ENCODE data around the gene STBD1. TPM values are rescaled to one million over a fixed set of nuclear protein-coding genes. Genes with fewer than 3 reads are reported as not detected.
A peak's percentile ranks its signal among the peaks of the same experiment; 100 is the strongest.
"Not testable (repeated sequence)": the region's sequence is repeated elsewhere in the genome, so short reads cannot be mapped to it uniquely, and the experiment has no call there.

Gene STBD1
- 5.1 TPM for polyA plus RNA-seq (2013, experiment 1 of 2; ENCODE audit: insufficient read length)
- 4.3 TPM for polyA plus RNA-seq (2013, experiment 2 of 2; ENCODE audit: insufficient read length)

DNA sequence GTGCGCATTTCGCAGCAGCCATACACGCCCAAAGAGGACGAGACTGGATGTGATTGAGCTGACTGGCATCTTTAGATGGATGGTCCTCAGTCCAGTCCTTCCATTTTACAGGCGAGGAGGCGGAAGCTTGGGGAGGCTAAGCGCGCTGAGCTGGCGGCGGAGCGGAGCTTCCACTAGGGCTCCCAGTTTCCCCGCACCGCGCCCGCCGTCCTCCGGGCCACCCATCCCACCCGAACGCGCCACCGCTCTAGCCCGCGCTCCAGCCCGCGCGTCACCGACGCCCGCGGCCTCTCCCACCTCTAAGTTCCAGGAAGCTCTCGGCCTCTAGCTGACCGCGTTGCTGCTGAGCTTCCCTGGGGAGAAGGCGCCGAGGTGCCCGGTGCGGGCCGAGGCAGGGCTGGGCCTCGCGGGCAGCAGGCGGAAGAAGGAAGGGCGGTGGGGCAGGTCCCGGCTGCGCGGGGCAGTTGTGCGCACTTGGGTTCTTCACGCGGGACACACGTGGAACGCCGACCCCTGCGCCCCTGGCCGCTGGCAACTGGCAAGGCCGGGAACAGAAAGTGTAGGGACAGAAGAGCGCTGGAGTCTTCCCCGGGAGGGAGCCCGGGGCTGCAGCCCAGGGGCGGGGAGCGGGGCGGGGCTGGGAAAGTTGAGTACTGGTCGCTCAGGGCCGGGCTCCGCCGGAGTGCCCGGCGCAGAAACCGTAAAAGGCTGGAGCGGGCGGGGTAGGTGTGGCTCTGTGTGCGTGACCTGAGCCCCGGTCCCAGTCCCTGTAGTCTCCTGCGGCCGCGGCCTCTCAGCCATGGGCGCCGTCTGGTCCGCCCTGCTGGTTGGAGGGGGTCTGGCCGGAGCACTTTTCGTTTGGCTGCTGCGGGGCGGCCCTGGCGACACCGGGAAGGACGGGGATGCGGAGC is at the start of gene STBD1:
STBD1 (plus strand) TSS at position 763 of the 911 bp plus-strand sequence; CDS start at position 800, 37 bp downstream.
- peak; percentile 64 for DNase-seq

DNA sequence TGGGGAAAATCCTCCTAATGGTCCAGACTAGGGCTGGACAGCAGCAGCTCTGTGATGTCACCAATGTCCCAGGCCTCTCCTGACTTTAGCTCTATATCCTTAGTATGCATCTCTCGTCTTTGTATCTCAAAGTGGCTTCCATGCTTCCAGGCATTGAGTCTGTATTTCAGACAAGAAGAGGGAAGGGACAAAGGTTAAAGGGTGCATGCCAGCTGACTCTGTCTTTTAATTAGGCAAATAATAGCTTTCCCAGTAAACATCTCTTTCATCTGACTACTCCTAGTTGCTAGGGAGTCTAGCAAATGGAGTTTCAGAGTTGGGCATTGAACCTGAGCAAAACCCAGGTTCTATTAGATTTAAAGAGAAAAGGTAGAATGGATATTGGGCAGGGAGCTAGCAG is 49.6 kb upstream of the STBD1 start:
- no peak for DNase-seq

DNA sequence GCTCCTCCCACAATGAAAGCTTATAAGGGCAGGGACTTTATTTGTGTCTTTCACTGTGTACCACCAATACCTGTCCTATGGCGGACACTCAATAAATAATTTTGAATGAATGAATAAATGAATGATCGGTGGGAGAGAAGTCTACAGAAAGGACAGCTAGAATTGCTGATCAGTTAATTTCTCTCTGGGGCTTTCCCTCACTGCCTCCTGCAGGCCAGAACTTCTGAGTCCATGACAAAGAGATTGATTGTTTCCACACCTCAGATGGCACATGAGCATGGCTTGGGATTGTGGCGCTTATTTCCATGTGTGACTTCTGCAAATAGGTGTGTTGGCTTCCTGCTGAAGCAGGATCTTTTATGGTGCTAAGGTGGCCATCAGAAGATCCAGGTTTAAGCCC is 48.7 kb upstream of the STBD1 start:
- no peak for DNase-seq

DNA sequence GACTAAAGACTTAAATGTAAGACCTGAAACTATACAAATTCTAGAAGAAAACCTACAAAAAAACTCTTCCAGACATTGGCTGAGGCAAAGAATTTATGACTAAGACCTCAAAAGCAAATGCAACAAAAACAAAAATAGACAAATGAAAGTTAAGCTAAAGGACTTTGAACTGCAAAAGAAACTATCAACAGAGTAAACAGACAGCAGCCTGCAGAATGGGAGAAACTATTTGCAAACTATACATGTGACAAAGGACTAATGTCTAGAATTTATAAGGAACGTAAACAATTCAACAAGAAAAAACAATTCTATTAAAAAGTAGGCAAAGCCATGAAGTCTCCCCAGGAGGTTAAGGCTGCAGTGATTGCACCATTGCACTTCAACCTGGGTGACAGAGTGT is 46.0 kb upstream of the STBD1 start:
- no peak for DNase-seq

DNA sequence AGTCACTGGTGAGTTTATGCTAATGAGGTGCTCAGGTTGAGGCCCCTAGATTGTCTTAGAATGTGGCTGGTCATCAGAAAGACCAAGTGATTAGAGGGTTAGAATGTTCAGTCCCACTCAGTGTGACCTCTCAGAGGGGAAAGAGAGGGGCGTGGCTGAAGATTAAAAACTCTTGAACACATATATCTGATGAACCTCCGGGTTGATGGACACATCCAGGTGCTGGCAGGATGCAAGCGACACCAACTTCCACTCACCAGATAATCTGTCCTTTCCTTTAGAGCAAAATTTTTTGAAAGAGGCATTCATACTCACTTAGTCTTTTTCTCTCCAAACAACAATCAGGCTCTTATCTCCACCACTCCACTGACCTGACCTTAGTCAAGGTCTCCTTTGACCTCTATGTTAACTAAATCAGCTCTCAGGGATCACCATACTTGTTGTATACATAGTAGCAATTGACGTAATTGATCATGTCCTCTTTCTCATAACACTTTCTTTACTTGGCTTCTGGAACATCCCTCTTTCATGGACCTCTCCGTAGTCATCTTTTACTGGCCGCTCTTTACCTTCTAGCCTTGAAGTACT is 40.8 kb upstream of the STBD1 start:
- DNase-seq, result no peak

DNA sequence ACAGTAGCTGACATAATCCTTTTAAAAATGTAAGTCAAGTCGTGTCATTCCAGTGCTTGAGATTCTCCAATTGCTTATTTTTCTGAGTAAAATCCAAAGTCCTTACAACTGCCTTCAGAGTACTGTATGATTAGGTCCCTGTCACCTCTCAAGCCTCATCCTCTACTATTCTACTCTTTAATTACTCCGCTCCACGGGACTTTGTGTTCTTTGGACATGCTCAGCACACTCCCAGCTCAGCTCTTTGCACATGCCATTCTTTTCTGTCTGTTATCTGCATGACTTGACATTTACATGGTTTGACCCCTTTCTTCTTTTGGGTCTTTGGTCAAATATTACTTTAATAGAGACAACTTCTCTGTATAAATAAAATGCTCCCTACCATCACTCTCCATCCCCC is 39.9 kb upstream of the STBD1 start:
- no peak for DNase-seq

DNA sequence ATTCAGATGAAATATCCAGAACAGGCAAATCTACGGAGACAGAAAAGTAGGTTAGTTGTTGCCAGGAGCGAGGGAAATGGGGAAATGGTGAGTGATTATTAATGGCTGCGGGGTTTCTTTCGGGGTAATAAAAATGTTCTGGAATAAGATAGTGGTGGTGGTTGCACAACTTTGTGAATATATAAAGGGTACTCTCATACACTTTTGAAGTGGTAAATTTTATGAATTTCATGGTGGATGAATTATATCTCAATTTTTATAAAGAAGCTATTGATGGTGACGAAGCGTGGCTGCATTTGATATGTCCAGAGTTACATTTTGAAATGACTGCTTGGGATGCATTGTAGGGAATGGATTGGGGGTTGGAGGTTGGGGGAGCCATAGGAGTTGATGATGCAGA is 38.7 kb upstream of the STBD1 start:
- no peak for DNase-seq

DNA sequence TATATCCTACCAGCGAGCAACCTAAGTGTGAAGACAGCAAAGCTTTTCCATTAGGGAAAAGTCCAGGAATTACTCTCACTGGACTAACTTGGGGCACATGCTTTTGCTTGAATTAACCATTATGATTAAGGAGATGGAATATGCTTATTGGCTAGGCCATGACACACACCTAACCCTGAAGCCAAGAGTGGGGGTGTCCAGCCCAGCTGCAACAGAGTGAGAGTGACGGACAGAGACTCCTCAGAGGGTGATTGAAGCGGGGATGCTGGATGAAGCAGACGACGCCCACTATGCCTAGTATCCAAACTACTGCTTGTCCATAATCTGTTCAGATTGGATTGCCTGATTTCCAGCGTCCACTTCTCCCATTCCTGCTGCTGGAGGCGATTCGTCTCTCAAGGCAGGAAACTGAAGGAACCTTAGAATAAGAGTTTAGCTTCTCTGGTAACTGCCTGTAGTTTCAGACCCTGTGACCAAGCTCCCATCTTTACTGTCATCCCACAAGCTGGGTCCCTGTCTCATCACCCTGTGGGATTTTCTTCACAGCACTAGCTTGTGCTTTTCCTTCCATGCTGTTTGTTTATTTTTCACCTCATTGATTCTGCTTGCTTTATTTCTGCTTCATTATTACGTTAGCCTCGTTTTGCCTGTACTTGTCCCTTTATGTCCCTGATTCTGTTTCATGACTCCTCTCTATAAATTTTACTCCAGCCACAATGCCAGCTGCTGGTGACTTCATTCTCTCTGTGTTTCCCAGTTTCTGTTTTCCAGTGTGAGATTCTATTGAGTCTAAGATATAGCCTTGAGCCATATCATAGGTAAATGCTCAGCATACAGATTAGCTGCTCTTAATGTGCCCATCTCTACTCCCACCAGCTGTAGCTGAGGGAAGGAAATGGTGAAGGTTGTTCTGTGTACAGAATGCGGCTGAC is 36.0 kb upstream of the STBD1 start:
- no peak for DNase-seq

DNA sequence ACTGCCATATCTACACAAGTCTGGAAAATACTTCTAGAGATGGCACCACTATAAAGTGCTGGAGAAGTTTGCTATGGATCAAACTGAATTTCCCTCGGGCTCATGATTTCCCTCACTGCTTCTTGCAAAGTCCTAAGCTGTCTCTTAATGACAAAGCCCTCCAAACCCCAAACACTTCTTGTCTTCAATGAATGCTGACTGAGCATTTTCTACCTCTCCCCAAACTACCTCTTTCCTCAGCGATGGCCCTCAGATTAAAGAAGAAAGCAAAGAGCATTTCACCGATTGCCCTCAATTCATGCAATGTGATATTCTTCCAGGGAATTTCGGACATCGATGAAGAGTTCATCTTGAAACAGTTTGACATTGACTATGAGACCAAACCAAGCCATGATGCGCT is 35.3 kb upstream of the STBD1 start:
- DNase-seq, result no peak

DNA sequence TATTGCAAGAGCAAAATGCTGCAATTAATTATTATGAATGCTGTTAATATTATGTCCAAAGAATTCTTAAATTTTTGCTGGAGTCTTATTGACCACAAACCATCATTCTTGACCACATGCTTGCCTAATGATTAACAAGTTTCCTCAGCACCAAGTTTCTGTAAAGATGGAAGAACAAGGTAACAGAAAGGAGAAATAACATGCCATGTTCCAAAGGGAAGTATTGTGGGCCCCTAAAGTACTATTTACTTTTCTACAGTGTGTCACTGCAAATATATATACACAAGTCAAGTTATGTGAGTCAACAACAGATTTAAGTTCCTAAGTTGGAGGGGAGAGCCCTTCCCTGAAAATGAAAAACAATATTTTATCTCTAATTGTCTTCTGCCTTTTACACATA is 34.5 kb upstream of the STBD1 start:
- no peak for DNase-seq

DNA sequence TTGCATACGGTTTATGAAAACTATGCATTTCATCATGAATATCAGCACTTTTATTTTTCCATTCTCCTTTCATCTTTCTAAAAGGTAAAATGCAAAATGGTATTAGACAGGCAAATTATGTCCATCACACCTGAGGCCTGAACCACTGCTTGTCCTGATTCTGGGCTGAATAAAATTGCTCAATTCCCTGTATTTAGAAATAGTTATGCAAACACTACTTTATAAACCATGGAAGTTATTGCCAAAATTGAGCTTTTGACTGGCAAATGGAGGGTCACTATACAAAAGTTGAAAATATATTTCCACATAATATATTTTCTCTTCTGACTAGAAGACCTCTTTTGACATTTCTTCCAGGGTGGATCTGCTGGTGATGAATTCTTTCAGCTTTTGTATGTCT is 34.0 kb upstream of the STBD1 start:
- no peak for DNase-seq

DNA sequence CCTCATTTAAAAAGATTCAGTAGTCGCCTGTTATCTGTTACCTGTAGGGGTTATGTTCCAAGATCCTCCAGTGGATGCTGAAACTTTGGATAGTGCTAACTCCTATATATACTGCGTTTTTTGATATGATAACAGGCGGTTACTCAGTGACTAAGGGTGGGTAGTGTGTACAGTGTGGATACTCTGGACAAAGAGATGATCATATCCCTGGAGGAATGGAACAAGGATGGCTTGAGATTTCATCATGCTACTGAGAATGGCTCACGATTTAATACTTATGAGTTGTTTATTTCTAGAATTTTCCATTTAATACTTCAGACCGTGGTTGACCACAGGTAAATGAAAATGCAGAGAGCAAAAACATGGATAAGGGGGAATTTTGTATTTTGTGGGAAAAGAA is 33.5 kb upstream of the STBD1 start:
- DNase-seq, result no peak

DNA sequence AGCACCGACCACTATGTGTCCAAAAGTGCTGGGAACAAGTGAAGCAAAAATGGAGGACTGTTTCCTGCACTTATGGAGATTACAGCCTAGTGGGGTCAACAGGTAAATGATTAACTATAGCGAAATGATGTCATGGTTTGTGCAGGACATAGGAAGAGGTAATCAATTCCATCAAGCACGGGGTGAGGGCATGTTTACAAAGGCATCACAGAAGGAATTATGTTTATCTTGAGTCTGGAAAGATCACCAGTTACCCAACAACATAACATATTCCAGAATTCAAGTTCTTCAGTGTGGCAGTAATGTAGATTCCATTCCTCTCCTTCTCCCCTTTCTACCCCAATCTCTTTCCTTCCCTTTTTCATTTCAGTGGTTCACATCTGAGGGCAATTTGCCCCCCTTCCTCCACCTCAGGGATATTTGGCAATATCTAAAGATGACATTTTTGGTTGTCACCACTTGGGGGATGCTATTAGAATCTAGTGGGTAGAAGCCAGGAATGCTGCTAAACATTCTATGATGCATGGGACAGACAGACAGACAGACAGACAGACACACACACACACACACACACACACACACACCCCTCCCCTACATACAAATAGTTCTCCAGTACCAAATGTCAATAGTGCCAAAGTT is 30.9 kb upstream of the STBD1 start:
- DNase-seq, result no peak

DNA sequence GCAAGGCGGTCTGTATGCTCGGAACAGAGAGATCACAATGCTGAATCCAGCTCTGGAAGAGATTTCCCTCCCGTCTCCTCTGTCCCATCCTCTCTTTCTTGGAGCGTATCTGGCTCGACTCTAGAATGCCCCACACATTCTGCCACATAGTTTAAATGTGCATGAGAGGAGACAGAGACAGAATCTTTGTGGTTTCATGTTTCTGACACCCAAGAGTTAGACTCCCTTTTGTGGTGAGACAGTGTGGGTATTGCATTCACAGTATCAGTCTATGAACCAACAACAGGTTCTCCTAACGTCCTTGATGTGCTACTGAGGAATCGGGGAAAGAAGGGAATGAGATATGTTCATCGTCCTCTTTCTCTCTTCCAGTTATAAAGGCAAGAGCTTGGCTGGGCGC is 29.7 kb upstream of the STBD1 start:
- no peak for DNase-seq

DNA sequence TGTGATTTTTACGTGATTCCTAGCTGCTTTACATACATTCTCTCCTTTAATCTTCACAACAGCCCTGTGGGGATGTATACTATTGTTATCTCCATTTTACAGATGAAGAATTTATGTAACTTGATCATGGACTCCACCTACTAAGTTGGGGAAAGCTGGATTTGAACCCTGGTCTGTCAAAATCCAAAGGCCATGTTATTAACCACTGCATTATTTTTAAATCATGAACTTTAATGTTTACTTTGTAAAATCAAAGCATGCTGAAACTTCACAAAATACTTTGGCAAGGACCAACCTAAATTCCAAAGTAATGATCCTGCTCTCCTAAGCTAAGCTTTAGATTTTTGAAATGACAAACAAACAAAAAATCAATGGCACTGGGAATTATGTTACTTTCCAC is 28.9 kb upstream of the STBD1 start:
- no peak for DNase-seq

DNA sequence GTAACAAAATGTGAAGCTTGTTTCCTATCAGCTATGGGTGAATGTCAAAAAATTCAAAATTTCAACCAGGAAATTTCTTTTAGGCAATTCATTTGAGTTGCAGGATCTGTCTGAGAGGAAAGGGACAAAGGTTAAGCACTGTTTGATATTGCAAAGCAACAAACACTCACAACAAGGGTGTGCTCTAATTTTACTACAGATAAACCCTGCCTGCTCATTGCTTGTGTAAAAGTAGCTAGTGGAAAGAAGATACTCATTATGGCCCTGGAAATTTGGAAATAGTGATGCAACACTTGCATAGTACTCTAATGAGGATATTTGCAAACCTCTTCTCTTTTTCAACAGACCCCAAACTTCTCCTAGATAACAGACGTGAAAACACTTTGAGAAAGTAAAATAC is 27.9 kb upstream of the STBD1 start:
- no peak for DNase-seq

DNA sequence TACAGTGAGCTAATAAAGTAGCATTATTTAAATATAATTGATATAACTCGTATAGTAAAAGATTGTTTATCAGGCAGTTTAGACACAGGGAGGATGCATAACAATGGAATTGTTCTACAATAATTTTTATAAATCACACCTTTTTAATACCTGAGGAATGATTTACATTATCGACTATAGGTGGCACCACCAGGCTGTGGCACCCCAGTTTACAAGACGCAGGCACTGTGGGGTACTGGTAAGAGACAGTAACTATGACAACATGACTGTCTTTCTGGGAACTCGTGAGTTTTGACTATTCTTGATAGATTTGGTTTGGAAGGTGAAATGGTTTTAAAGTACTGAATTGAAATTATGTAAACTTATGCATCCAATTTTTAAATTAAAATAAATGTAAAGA is 27.1 kb upstream of the STBD1 start:
- no peak for DNase-seq

DNA sequence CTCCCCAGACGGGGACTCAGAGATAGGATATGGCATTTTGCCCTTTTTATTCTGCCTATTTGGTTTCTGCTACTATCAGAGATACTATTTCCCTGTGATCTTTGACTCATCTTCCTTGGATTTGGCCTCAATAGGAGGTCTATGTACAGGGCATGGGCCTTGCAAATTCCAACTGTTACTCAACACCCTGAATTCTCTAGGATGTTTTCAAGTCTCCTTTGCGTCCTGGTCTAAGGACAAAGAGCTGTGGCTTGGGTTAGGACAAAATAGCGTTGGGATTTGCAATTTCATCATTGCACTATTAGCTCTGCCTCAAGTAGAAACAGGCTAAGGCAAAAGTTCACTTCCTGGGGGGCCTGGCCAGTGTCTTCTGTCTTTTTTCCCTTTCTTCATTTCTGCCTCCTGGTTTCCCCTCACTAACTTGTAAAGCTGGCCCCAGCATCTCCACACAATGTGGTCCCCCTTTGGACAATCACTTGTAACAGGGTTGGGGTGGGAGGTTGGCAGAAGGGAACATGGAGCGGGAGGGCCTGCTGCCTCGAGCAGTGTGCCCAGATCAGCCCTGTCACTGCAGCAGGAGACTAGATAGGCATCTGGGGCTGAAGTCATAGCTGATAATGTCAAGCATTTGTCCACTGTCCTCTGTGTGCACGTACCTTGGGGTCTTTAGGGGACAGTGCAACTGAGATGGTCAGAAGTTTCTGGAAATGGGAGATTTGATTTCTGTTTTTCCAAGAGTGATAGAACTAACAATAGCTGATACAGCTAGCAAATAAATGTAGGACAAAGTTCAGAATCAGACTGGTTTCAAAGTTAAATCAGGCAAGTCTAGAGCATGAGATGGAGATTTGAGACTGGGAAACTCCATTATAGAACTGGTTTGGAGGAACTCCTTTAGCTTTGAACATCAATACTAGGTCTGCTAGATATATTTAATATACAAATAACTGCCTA is 25.8 kb upstream of the STBD1 start:
- DNase-seq, result no peak

DNA sequence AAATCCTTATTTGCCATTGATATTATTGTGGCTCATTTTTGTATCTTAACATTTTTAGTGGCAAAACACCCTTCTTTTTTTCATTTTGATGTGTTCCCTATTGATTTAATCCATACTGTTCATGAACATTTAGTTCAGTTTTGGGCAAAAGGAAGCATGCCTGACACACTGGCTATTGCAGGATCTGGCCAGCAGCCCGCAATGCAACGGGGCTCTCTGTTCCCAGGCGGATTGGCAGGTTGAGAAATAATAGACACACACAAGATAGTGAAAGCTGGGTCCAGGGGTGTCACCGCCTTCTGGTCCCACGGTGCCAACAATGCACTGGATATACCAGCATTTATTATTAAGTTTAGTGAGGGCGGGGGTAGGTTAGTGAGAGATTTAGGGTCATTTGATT is 24.9 kb upstream of the STBD1 start:
- not testable (repeated sequence) for DNase-seq

DNA sequence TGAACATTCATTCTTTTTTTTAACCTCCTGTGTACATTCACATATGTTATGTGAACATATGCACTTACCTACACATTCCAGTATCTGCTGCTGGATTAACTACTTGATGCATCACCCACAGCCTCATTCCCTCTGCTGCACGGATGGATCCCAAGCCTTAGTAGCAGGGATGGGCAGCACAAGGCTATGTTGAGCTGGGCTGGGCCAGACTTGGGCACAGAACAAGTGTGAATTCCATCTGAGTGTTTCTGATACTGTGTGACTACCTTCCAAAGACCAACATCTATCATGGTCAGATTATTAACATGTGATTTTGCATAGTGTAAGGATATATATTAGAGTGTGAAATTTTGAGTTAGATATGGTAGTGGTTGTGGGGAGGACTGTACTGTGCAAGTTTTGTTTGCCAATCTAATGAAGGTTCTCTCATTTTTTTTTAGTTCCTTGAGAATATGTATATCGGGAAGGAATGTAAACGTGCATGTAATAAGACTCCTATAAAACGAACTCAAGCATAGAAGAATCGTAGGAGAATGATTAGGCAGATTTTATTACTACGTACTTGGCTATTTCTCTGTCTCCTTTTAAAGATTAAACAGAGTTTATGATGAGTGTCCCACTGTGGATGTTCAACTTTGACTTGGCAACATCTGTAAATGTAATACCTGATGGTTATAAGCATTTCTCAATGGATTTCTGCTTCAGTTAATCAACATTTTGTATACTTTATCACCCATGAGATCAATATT is 23.4 kb upstream of the STBD1 start:
- no peak for DNase-seq

DNA sequence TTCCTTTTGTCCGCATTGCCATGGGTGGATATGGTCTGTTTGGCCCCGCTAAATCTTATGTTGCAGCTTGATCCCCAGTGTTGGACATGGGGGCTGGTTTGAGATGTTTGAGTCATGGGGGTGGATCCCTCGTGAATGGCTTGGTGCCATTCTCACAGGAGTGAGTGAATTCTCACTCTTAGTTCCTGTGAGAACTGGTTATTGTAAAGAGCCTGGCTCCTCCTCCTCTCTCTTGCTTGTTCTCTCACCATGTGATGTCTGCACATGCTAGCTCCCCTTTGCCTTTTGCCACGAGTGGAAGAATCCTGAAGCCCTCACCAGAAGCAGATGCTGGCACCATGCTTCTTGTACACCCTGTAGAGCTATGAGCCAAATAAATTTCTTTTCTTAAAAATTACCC is 22.6 kb upstream of the STBD1 start:
- no peak for DNase-seq
